Measurements from ENCODE around the gene C19orf12.

C19orf12 gene

GRCh38 chr19:29714953-29715700 is at the start of gene C19orf12:
C19orf12 (minus strand) TSS chr19:29715261; CDS start chr19:29708413, 6,848 bp downstream.
- no peak for DNase-seq

GRCh38 chr19:29764361-29764760 is 49.3 kb upstream of the C19orf12 start:
- no peak for DNase-seq

- DNase-seq = no peak
Observed at GRCh38 chr19:29763196-29763595, 48.1 kb upstream of the C19orf12 start.

- DNase-seq = no peak
Observed at GRCh38 chr19:29761575-29762232, 46.6 kb upstream of the C19orf12 start.

GRCh38 chr19:29760752-29761502 is 45.9 kb upstream of the C19orf12 start:
- no peak for DNase-seq

GRCh38 chr19:29759359-29759758 is 44.3 kb upstream of the C19orf12 start:
- DNase-seq = no peak

DNA sequence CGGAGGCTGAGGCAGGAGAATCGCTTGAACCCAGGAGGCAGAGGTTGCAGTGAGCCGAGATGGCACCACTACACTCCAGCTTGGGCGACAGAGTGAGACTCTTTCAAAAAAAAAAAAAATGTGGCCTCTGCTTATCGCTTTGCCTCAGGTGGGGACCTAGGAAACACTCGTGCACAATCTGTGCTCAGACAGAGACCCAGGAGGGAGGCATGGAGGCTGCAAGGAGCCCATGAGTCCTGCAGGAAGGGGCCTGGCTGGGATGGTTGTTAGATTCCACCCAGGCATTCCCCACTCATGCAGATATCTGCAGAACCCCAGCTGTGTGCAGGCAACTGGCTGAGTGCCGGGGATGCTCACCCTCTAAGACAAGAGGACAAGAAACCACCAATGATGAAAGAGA is 43.8 kb upstream of the C19orf12 start:
- no peak for DNase-seq

- DNase-seq = no peak
Observed at GRCh38 chr19:29757551-29757950, 42.5 kb upstream of the C19orf12 start.

- no peak for DNase-seq
Observed at GRCh38 chr19:29753934-29754305, 38.9 kb upstream of the C19orf12 start.

DNA sequence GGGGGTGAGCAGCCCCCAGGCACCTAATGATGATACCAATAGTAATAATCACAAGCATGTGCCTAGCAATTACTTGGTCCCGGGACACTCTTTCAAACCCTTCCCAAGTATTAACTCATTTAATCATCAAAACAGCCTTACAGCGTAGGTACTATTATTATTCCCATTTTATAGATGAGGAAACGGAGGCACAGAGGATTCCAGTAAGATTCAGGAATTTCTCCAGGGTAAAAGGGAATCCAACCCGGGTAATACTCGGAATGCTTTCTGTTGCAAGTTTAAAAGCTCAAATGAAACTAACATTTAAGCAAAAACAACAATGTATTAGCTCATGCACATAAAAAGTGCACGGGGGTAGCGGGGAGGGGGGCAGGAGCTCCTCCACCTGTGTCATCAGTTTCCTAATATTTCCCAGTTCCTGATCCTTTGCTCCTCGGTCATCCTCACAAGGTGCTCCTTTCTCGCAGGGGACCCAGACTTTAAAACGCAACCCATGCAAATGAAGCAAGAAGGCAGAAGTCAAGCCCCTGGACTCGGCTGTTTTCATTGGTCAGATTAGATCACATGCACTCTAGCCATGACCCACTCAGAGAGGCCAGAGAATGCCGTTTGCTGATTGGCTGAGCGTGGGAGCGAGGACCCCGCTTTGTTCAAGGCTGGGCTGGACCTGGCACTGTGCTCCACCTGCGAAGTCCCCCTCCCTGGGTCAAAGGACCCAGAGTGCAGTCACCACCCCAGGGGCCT is 38.3 kb upstream of the C19orf12 start:
- no peak for DNase-seq

DNA sequence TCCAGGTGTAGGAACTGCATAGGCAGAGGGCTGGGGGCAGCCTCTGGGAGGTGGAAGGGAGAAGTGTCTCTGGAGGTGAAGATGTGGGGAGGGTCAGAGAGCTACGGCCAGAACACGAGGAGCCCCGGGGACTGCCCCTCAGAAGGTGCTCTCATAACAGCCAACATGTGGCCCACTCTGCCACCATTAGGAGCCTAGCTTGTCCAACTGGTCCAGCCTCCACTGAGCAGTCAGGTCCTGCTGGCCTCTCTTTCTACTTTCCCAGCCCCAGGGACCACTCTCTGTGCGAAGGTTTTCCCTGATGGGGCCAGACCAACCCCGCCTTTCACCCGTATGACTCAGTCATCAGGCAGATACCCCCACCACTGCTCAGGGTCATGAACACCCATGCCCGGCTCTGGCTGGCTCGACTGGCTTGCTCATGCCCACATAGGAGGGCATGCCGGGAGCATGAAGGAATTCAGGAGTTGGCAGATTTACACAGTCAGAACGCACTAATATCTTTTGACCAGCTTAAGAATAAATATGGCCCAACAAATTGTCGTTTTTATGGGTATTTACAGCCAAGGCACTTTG is 37.5 kb upstream of the C19orf12 start:
- DNase-seq = no peak

- no peak for DNase-seq
Observed at GRCh38 chr19:29751932-29752331, 36.9 kb upstream of the C19orf12 start.

DNA sequence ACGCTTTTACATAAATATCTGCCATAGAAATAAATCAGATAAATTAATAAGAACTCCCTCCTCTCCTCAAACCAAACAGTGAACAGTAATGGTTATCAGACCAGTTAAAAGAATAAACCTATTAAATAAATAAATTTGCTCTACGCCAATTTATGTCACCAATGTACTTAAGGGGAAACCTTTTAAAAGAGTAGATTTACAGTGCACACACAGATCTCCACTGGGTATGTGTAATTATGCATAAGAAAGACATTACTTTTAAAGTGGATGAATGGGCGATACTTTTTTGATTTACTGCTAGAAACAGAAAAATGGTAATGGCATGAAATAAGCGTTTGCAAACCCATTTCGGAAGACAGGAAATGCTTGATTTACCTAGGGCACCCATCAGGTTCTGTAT is 34.9 kb upstream of the C19orf12 start:
- DNase-seq = no peak

- no peak for DNase-seq
Observed at GRCh38 chr19:29748996-29749849, 34.2 kb upstream of the C19orf12 start.

GRCh38 chr19:29745253-29745652 is 30.2 kb upstream of the C19orf12 start:
- no peak for DNase-seq

DNA sequence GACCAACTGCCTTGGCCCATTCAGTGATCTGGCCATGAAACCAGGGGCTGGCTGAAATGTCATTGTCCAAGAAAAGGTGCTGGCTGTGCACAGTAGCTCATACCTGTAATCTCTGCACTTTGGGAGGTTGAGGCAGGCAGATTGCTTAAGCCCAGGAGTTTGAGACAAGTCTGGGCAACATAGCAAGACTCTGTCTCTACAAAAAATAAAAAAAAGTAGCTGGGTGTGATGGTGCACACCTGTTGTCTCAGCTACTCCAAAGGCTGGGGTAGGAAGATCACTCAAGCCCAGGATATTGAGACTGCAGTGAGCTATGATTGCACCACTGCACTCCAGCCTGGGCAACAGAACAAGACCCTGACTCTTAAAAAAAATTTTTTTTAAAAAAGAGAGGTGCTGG is 28.6 kb upstream of the C19orf12 start:
- DNase-seq = no peak

- DNase-seq = no peak
Observed at GRCh38 chr19:29741776-29742175, 26.7 kb upstream of the C19orf12 start.

DNA sequence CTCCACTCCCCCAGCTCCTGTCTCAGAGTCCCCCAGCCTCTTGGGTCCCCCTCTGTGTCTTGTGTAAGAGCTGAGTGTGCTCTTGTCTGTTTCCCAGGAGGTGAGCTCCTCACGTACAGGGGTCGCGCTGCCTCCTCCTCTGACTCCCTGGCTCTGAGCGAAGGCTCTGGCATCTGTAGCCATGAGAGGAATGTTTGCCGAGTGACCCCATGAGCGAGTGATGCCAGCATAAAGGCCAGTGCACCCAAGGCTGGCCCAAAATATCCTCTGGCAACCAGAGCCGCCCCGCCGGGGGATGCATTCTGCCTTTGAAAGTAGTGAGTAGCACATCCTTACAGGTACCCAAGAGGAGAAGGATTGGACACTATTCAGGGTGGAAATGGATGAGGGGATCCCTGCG is 26.2 kb upstream of the C19orf12 start:
- no peak for DNase-seq

- no peak for DNase-seq
Observed at GRCh38 chr19:29737461-29738000, 22.5 kb upstream of the C19orf12 start.

- no peak for DNase-seq
Observed at GRCh38 chr19:29735829-29736228, 20.8 kb upstream of the C19orf12 start.

GRCh38 chr19:29731331-29731850 is 16.3 kb upstream of the C19orf12 start:
- no peak for DNase-seq

All from NCI-H1417 treated with DMSO at 0.1 percent for 48 hours (cell line).